K562 (cell line): ENCODE data around the gene NUP133. TPM values are rescaled to one million over a fixed set of nuclear protein-coding genes. Genes with fewer than 3 reads are reported as not detected.

Experiments
- ATAC-seq: fragments of 200-7000 bp; cut with Tn5 transposase; 3 replicates; pipeline ENCODE4 v1.9.1; 2020; ENCODE audit warnings: moderate library complexity
- BruUV-seq: library from RNA; stranded (reverse); fragments of 400-500 nt; replicated peaks from 2 replicates; lab custom pipeline; 2021; lab: Mats Ljungman, UMichigan
- CTCF ChIA-PET: fragments of 300-600 bp; formaldehyde crosslinking; extraction: SDS; loops from one replicate; lab custom pipeline; 2021; ENCODE audit warnings: low intra/inter-chr PET ratio; lab: Yijun Ruan, JAX
- POLR2A ChIA-PET: fragments of 300-600, 350-650 bp; sonication (Branson Sonifier 250); formaldehyde crosslinking; extraction: SDS; loops from one replicate; lab custom pipeline; 2021; ENCODE audit warnings: antibody characterized with exemption, inconsistent platforms; lab: Yijun Ruan, JAX
- DNase-seq, 4 experiments: peaks; one replicate each; pipeline versions ENCODE4 v3.0.0 to v3.0.0-alpha.2; 2011 to 2018; ENCODE audit warnings: low spot score in 3 of 4, mixed read lengths in 3 of 4; ENCODE audit errors: extremely low read depth in 1 of 4
- FAIRE-seq: peaks from 2 replicates; lab custom pipeline; 2011; peaks lifted over from hg19 to GRCh38; lab: Jason Lieb, UNC
- H2AFZ ChIP-seq: 2 replicates; pipeline ENCODE4 v1.6.0; 2011; ENCODE audit warnings: low read depth, low read length, control low read depth, inconsistent platforms
- H3K27ac ChIP-seq: fragments of 200-600 bp; 3 replicates; pipeline ENCODE4 v1.8.0; 2011; ENCODE audit warnings: low read depth, mild to moderate bottlenecking, control low read depth, inconsistent platforms, low read length, moderate library complexity, mixed read lengths; ENCODE audit errors: extremely low read depth
- H3K27me3 ChIP-seq, 2 experiments: fragments of 300-600 bp in 1 of 2; 2 replicates in 1 of 2; 3 replicates in 1 of 2; pipeline versions ENCODE4 v1.6.0 to v1.8.0; 2011; ENCODE audit warnings: inconsistent platforms in 2 of 2, low read length in 2 of 2, mild to moderate bottlenecking in 1 of 2, mixed read lengths in 1 of 2, moderate library complexity in 1 of 2; ENCODE audit not compliant: control insufficient read depth in 2 of 2, insufficient read depth in 2 of 2
- H3K36me3 ChIP-seq: fragments of 300-600 bp; 3 replicates; pipeline ENCODE4 v1.8.0; 2011; ENCODE audit warnings: mild to moderate bottlenecking, low read length, inconsistent platforms; ENCODE audit not compliant: control insufficient read depth, insufficient read depth
- H3K4me1 ChIP-seq, 2 experiments: fragments of 200-600 bp in 1 of 2; replicated peaks in 1 of 2; 2 replicates in 1 of 2; 3 replicates in 1 of 2; pipeline versions ENCODE4 v1.5.1 to v1.8.0; 2011; ENCODE audit warnings: inconsistent platforms in 2 of 2, low read length in 2 of 2, mild to moderate bottlenecking in 1 of 2, mixed read lengths in 1 of 2, moderate library complexity in 1 of 2; ENCODE audit not compliant: control insufficient read depth in 2 of 2, insufficient read depth in 2 of 2
- H3K4me2 ChIP-seq: 2 replicates; pipeline ENCODE4 v1.6.1; 2011; ENCODE audit warnings: low read length, control low read depth, inconsistent platforms, mixed read lengths; ENCODE audit not compliant: insufficient read depth
- H3K4me3 ChIP-seq: fragments of 200-600 bp; sonication (generic), shearing (Covaris generic); 2 replicates; pipeline ENCODE4 v1.5.1; 2016; ENCODE audit warnings: control low read depth, inconsistent platforms
- H3K79me2 ChIP-seq: fragments of 200-600 bp; 3 replicates; pipeline ENCODE4 v1.8.0; 2011; ENCODE audit warnings: low read length, inconsistent platforms; ENCODE audit not compliant: control insufficient read depth, insufficient read depth
- H3K9ac ChIP-seq, 2 experiments: 2 replicates each; pipeline versions ENCODE4 v1.6.0 to v1.6.1; 2011; ENCODE audit warnings: low read depth in 2 of 2, low read length in 2 of 2, control low read depth in 1 of 2, inconsistent platforms in 1 of 2, mild to moderate bottlenecking in 1 of 2, mixed read lengths in 1 of 2; ENCODE audit not compliant: insufficient read depth in 1 of 2
- H3K9me1 ChIP-seq: one replicate; pipeline ENCODE4 v1.6.0; 2011; ENCODE audit warnings: inconsistent platforms, mild to moderate bottlenecking, low read length, moderate library complexity; ENCODE audit not compliant: control insufficient read depth, insufficient read depth
- H3K9me3 ChIP-seq: replicated peaks from 2 replicates; pipeline ENCODE4 v1.5.1; 2011; ENCODE audit warnings: low read depth, low read length, inconsistent platforms; ENCODE audit not compliant: control insufficient read depth, insufficient read depth
- H4K20me1 ChIP-seq: replicated peaks from 2 replicates; pipeline ENCODE4 v1.6.1; 2011; ENCODE audit warnings: low read length, inconsistent platforms, mixed read lengths; ENCODE audit not compliant: control insufficient read depth, insufficient read depth
- ARID2 ChIP-seq: fragments of 450-650 bp; IDR thresholded peaks from 2 replicates; pipeline ENCODE4 v1.6.1; 2017; ENCODE audit warnings: antibody characterized with exemption, mild to moderate bottlenecking
- ATF1 ChIP-seq, 2 experiments: fragments of 450-650 bp in 1 of 2; IDR thresholded peaks; 2 replicates each; pipeline ENCODE4 v1.6.1; 2016; ENCODE audit warnings: missing compliant biosample characterization in 1 of 2, missing genetic modification characterization in 1 of 2
- CHD2 ChIP-seq: IDR thresholded peaks from 2 replicates; pipeline ENCODE4 v1.6.1; 2011; ENCODE audit warnings: low read depth, low read length
- ELF1 ChIP-seq: fragments of 200-800 bp; sonication (Bioruptor generic); IDR thresholded peaks from 2 replicates; pipeline ENCODE4 v1.6.1; 2016; ENCODE audit warnings: missing genetic modification characterization, missing compliant biosample characterization
- ELF4 ChIP-seq: fragments of 450-650 bp; formaldehyde crosslinking; IDR thresholded peaks from 2 replicates; pipeline ENCODE4 v1.4.0; 2022; ENCODE audit warnings: missing genetic modification characterization
- ESRRA ChIP-seq: fragments of 450-650 bp; IDR thresholded peaks from 2 replicates; pipeline ENCODE4 v1.6.1; 2014; ENCODE audit warnings: low read depth, mild to moderate bottlenecking, moderate library complexity, borderline replicate concordance
- ETV5 ChIP-seq: sonication (generic); formaldehyde crosslinking; IDR thresholded peaks from 2 replicates; pipeline ENCODE4 v1.4.0; 2020; ENCODE audit warnings: low read depth, mild to moderate bottlenecking, missing genetic modification reagents
- FOXA1 ChIP-seq: fragments of 450-650 bp; IDR thresholded peaks from 2 replicates; pipeline ENCODE4 v1.6.1; 2016; ENCODE audit warnings: mild to moderate bottlenecking, borderline replicate concordance
- JUN ChIP-seq, 2 experiments: sonication (generic) in 1 of 2; formaldehyde crosslinking in 1 of 2; IDR thresholded peaks; 2 replicates each; pipeline versions ENCODE4 v1.6.1 to v1.8.0; 2012 to 2022; ENCODE audit warnings: borderline replicate concordance in 2 of 2, mild to moderate bottlenecking in 2 of 2, improper control_type of control experiment in 1 of 2, low read depth in 1 of 2, low read length in 1 of 2, missing genetic modification reagents in 1 of 2
- MXI1 ChIP-seq: IDR thresholded peaks from 2 replicates; pipeline ENCODE4 v1.6.1; 2011; ENCODE audit warnings: low read depth, mild to moderate bottlenecking, improper control_type of control experiment, low read length
- MYBL2 ChIP-seq, 2 experiments: fragments of 450-650 bp in 1 of 2; sonication (generic) in 1 of 2; formaldehyde crosslinking in 1 of 2; IDR thresholded peaks; 2 replicates each; pipeline versions ENCODE4 v1.6.1 to v1.8.1; 2017 to 2022; ENCODE audit warnings: borderline replicate concordance in 1 of 2, inconsistent platforms in 1 of 2, low read depth in 1 of 2, mild to moderate bottlenecking in 1 of 2, missing genetic modification reagents in 1 of 2, moderate library complexity in 1 of 2
- RB1 ChIP-seq: fragments of 450-650 bp; IDR thresholded peaks from 2 replicates; pipeline ENCODE4 v1.6.1; 2017; ENCODE audit warnings: low read depth, mild to moderate bottlenecking
- SRSF1 ChIP-seq: fragments of 200-400 bp; formaldehyde crosslinking; IDR thresholded peaks from 2 replicates; pipeline ENCODE4 v1.6.1; 2017; ENCODE audit warnings: mild to moderate bottlenecking, low read depth, low read length, moderate library complexity
- ZNF431 ChIP-seq: sonication (generic); formaldehyde crosslinking; IDR thresholded peaks from 2 replicates; pipeline ENCODE4 v1.8.0; 2022; ENCODE audit warnings: mild to moderate bottlenecking, missing genetic modification reagents
- WGBS: fragments of 100-300 bp; shearing (Covaris generic); methylation state at CpG from one replicate; pipeline ENCODE4 v1.1.6; 2016; ENCODE audit warnings: low coverage, mixed read lengths; ENCODE audit not compliant: insufficient coverage; ENCODE audit errors: missing lambda C conversion rate; 5-methylcytosine and 5-hydroxymethylcytosine counted together
- in situ Hi-C: fragments of 300-500 bp; cut with MboI; formaldehyde crosslinking; loops from 4 replicates; pipeline ENCODE4 v1.15.0; 2018; ENCODE audit warnings: inconsistent platforms, mixed read lengths
- intact Hi-C: fragments of 100-400 bp; cut with micrococcal nuclease; formaldehyde crosslinking; loops from 2 replicates; pipeline ENCODE4 v1.14.2; 2022
- polyA plus RNA-seq, 8 experiments: library from polyadenylated mRNA; depleted of rRNA in 4 of 8; stranded (reverse) in 5 of 8; unstranded in 3 of 8; fragments of >200 nt; fragmentation: Nextera tagmentation in 2 of 8; fragmentation: Illumina TruSeq in 1 of 8; extraction: Ambion mirVana in 2 of 8; extraction: Trizol in 1 of 8; gene quantifications; 2 replicates each; pipeline versions ENCODE4 v1.2.1 to v1.2.3, GENCODE V29; 2011 to 2014; ENCODE audit warnings: inconsistent platforms in 1 of 8, missing spikeins in 1 of 8
- total RNA-seq, 7 experiments: library from RNA; depleted of rRNA in 6 of 7; stranded (reverse); fragments of >200 nt in 6 of 7; fragmentation: Illumina TruSeq in 2 of 7; extraction: Trizol in 2 of 7; gene quantifications; 2 replicates each; pipeline versions ENCODE4 v1.2.1 to v1.2.3, GENCODE V29; 2011 to 2021; ENCODE audit warnings: low replicate concordance in 1 of 7
- TF ChIP-seq, protein P1 (sequence below), 2 experiments: fragments of 450-650 bp in 1 of 2; IDR thresholded peaks; 2 replicates each; pipeline ENCODE4 v1.6.1; 2011 to 2017; ENCODE audit warnings: low read depth in 2 of 2, antibody characterized with exemption in 1 of 2, borderline replicate concordance in 1 of 2, low read length in 1 of 2, mild to moderate bottlenecking in 1 of 2, mixed read lengths in 1 of 2; ENCODE audit not compliant: control insufficient read depth in 1 of 2
- TF ChIP-seq, protein P2 (sequence below): sonication (generic); formaldehyde crosslinking; IDR thresholded peaks from 2 replicates; pipeline ENCODE4 v1.8.0; 2022; ENCODE audit warnings: missing genetic modification reagents, mild to moderate bottlenecking, borderline replicate concordance

Gene NUP133
- total and polyA plus RNA-seq, 9 of the 15 experiments (the other 6 are each of a cell fraction or from before 2014, with no cell fraction given) = 21.7 to 85.1 (median 61.3) TPM

DNA sequence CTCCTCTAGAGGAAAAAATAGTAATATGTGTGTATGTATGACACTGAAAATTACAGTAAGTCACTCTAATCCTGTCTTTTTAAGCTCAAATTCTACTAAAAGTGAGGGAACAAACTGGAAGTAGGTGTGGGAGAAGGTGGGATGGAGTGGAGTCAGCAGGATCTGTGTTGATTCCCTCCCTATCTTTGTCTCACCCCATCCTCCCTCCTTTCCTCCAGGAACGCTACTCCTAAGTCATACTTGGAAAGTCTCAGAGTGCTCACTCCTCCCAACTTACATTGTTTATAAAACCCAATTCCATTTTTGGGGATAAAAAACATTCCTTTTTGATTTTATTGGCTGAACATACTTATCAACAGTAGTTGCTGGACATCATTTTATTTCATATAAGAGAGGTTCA, 14.9 kb upstream of the NUP133 start:
- POLR2A ChIA-PET = no interaction called here

More for the DNA sequence above, 14.9 kb upstream of the NUP133 start:
- Histone ChIP-seq H3K4me3 (no peak overlapping the region), H4K20me1 (no peaks in the 10 kb centered on the region), H3K4me2 (no peak overlapping the region), H3K9ac (no peak overlapping the region), H3K36me3 (peaks cover 70% of the 10 kb centered on the region), H3K79me2 (no peaks in the 10 kb centered on the region), H3K9me1 (no peaks in the 10 kb centered on the region), H3K4me1 (no peaks in the 10 kb centered on the region), H3K27me3 (no peaks in the 10 kb centered on the region), H2AFZ (no peak overlapping the region), H3K9me3 (no peaks in the 10 kb centered on the region), H3K27ac (no peak overlapping the region)
- CTCF ChIA-PET = no interaction called here
- BruUV-seq = no TSS peak
- no peak for TF ChIP-seq ETV5 (CRISPR knock-in tag)
- no peak for TF ChIP-seq ELF4
- no peak for TF ChIP-seq CHD2
- no peak for TF ChIP-seq ZNF431
- TF ChIP-seq SRSF1 = no peak
- TF ChIP-seq, protein P1, sequence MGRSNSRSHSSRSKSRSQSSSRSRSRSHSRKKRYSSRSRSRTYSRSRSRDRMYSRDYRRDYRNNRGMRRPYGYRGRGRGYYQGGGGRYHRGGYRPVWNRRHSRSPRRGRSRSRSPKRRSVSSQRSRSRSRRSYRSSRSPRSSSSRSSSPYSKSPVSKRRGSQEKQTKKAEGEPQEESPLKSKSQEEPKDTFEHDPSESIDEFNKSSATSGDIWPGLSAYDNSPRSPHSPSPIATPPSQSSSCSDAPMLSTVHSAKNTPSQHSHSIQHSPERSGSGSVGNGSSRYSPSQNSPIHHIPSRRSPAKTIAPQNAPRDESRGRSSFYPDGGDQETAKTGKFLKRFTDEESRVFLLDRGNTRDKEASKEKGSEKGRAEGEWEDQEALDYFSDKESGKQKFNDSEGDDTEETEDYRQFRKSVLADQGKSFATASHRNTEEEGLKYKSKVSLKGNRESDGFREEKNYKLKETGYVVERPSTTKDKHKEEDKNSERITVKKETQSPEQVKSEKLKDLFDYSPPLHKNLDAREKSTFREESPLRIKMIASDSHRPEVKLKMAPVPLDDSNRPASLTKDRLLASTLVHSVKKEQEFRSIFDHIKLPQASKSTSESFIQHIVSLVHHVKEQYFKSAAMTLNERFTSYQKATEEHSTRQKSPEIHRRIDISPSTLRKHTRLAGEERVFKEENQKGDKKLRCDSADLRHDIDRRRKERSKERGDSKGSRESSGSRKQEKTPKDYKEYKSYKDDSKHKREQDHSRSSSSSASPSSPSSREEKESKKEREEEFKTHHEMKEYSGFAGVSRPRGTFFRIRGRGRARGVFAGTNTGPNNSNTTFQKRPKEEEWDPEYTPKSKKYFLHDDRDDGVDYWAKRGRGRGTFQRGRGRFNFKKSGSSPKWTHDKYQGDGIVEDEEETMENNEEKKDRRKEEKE (IDR thresholded peaks at IDR 0.05; ENCODE audit: borderline replicate concordance in 1 of 2, control insufficient read depth in 1 of 2, low read depth in 2 of 2, low read length in 1 of 2) = no peak
- no peak for TF ChIP-seq FOXA1
- no peak for TF ChIP-seq MYBL2 (IDR thresholded peaks at IDR 0.05; ENCODE audit: low read depth)
- no peak for TF ChIP-seq MYBL2 (CRISPR knock-in tag; IDR thresholded peaks at IDR 0.05; ENCODE audit: borderline replicate concordance)
- no peak for TF ChIP-seq ELF1 (tag)
- no peak for TF ChIP-seq ARID2
- no peak for TF ChIP-seq JUN (IDR thresholded peaks at IDR 0.05; ENCODE audit: borderline replicate concordance, low read depth, low read length)
- no peak for TF ChIP-seq JUN (CRISPR knock-in tag; IDR thresholded peaks at IDR 0.05; ENCODE audit: borderline replicate concordance)
- TF ChIP-seq RB1 = no peak
- TF ChIP-seq MXI1 = no peak
- no peak for TF ChIP-seq ESRRA
- TF ChIP-seq, protein P2, sequence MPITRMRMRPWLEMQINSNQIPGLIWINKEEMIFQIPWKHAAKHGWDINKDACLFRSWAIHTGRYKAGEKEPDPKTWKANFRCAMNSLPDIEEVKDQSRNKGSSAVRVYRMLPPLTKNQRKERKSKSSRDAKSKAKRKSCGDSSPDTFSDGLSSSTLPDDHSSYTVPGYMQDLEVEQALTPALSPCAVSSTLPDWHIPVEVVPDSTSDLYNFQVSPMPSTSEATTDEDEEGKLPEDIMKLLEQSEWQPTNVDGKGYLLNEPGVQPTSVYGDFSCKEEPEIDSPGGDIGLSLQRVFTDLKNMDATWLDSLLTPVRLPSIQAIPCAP (CRISPR knock-in tag) = no peak
- TF ChIP-seq ATF1 (CRISPR knock-in tag; IDR thresholded peaks at IDR 0.05) = no peak
- TF ChIP-seq ATF1 (tag; IDR thresholded peaks at IDR 0.05) = no peak
- no peak for ATAC-seq
- FAIRE-seq = no peak
- in situ Hi-C loops = no loop called here
- no peak for DNase-seq
- intact Hi-C loops = no loop called here
- 100% methylated on average over 1 of the region's 1 CpG for WGBS
